GM12878 (cell line): Measurements from ENCODE around the gene SDC1. TPM values are rescaled to one million over a fixed set of nuclear protein-coding genes. Genes with fewer than 3 reads are reported as not detected.

ENCODE experiments used
- ATAC-seq: fragments of 200-7000 bp; cut with Tn5 transposase; 3 replicates; pipeline ENCODE4 v1.9.1; 2020; ENCODE audit warnings: mild to moderate bottlenecking, moderate library complexity
- BruUV-seq: library from RNA; stranded (reverse); fragments of 400-500 nt; replicated peaks from 2 replicates; lab custom pipeline; 2021; lab: Mats Ljungman, UMichigan
- CTCF ChIA-PET: fragments of 300-600 bp; sonication (Branson Sonifier 250); formaldehyde crosslinking; extraction: SDS; loops from one replicate; lab custom pipeline; 2021; ENCODE audit warnings: inconsistent platforms; lab: Yijun Ruan, JAX
- POLR2A ChIA-PET: fragments of 350-600 bp; formaldehyde crosslinking; extraction: SDS; loops from one replicate; lab custom pipeline; 2021; ENCODE audit warnings: inconsistent platforms; lab: Charles Lee
- RAD21 ChIA-PET: fragments of 300-600 bp; sonication (Branson Sonifier 250); formaldehyde crosslinking; loops from one replicate; lab custom pipeline; 2023; ENCODE audit warnings: antibody characterized with exemption; ENCODE audit not compliant: unreplicated experiment; lab: Charles Lee
- SMC1A ChIA-PET: fragments of 300-600 bp; sonication (Branson Sonifier 250); formaldehyde crosslinking; loops from one replicate; lab custom pipeline; 2023; ENCODE audit not compliant: unreplicated experiment, uncharacterized antibody; lab: Charles Lee
- DNase-seq: peaks from one replicate; pipeline ENCODE4 v3.0.0-alpha.2; 2011; ENCODE audit warnings: low read depth, low spot score
- FAIRE-seq: peaks from 3 replicates; lab custom pipeline; 2011; peaks lifted over from hg19 to GRCh38; lab: Jason Lieb, UNC
- H2AFZ ChIP-seq: 2 replicates; pipeline ENCODE4 v1.6.0; 2011; ENCODE audit warnings: low read depth, low read length, control low read depth; ENCODE audit not compliant: control insufficient read depth
- H3K27ac ChIP-seq: 2 replicates; pipeline ENCODE4 v1.5.1; 2011; ENCODE audit warnings: control low read depth; ENCODE audit not compliant: control insufficient read depth, insufficient read depth
- H3K27me3 ChIP-seq, 2 experiments: replicated peaks in 1 of 2; 2 replicates each; pipeline versions ENCODE4 v1.6.0 to v1.6.1; 2011; ENCODE audit warnings: low read length in 1 of 2; ENCODE audit not compliant: control insufficient read depth in 2 of 2, insufficient read depth in 2 of 2
- H3K36me3 ChIP-seq, 2 experiments: 2 replicates each; pipeline ENCODE4 v1.5.1; 2011; ENCODE audit warnings: low read length in 1 of 2; ENCODE audit not compliant: control insufficient read depth in 2 of 2, insufficient read depth in 2 of 2
- H3K4me1 ChIP-seq: 2 replicates; pipeline ENCODE4 v1.6.1; 2011; ENCODE audit warnings: mild to moderate bottlenecking, low read length, moderate library complexity, mixed read lengths; ENCODE audit not compliant: control insufficient read depth, insufficient read depth
- H3K4me2 ChIP-seq: 2 replicates; pipeline ENCODE4 v1.6.0; 2011; ENCODE audit warnings: control low read depth; ENCODE audit not compliant: control insufficient read depth, insufficient read depth
- H3K4me3 ChIP-seq: fragments of 200-600 bp; sonication (generic); 2 replicates; pipeline ENCODE4 v1.5.1; 2016
- H3K79me2 ChIP-seq: 2 replicates; pipeline ENCODE4 v1.6.0; 2011; ENCODE audit warnings: low read length; ENCODE audit not compliant: control insufficient read depth, insufficient read depth
- H3K9ac ChIP-seq: 2 replicates; pipeline ENCODE4 v1.8.0; 2011; ENCODE audit warnings: low read length, control low read depth, mixed read lengths; ENCODE audit not compliant: control insufficient read depth, insufficient read depth
- H3K9me3 ChIP-seq: replicated peaks from 3 replicates; pipeline ENCODE4 v1.5.1; 2011; ENCODE audit warnings: mild to moderate bottlenecking, low read length; ENCODE audit not compliant: control insufficient read depth, insufficient read depth
- H4K20me1 ChIP-seq: 2 replicates; pipeline ENCODE4 v1.6.0; 2011; ENCODE audit not compliant: control insufficient read depth, insufficient read depth
- ATF7 ChIP-seq: fragments of 450-650 bp; IDR thresholded peaks from 2 replicates; pipeline ENCODE4 v1.6.1; 2016; ENCODE audit warnings: low read depth, mild to moderate bottlenecking
- BHLHE40 ChIP-seq, 2 experiments: fragments of 450-650 bp in 1 of 2; IDR thresholded peaks; 2 replicates each; pipeline ENCODE4 v1.6.1; 2011 to 2017; ENCODE audit warnings: low read depth in 2 of 2, borderline replicate concordance in 1 of 2, improper control_type of control experiment in 1 of 2, low read length in 1 of 2, mild to moderate bottlenecking in 1 of 2
- BRCA1 ChIP-seq: IDR thresholded peaks from 2 replicates; pipeline ENCODE4 v1.6.1; 2011; ENCODE audit warnings: low read depth, low read length, improper control_type of control experiment
- CHD1 ChIP-seq: IDR thresholded peaks from 2 replicates; pipeline ENCODE4 v1.6.1; 2012; ENCODE audit warnings: low read depth, low read length, improper control_type of control experiment
- IKZF1 ChIP-seq: fragments of 450-650 bp; conservative IDR thresholded peaks from 2 replicates; pipeline ENCODE4 v1.6.1; 2017; ENCODE audit warnings: antibody characterized with exemption, mild to moderate bottlenecking
- KLF5 ChIP-seq: fragments of 450-650 bp; IDR thresholded peaks from 2 replicates; pipeline ENCODE4 v1.6.1; 2014; ENCODE audit warnings: mild to moderate bottlenecking; ENCODE audit not compliant: partially characterized antibody
- MAX ChIP-seq: IDR thresholded peaks from 2 replicates; pipeline ENCODE4 v1.6.1; 2012; ENCODE audit warnings: low read depth, low read length, improper control_type of control experiment
- MTA2 ChIP-seq: fragments of 450-650 bp; IDR thresholded peaks from 2 replicates; pipeline ENCODE4 v1.6.1; 2016; ENCODE audit warnings: low read depth, mild to moderate bottlenecking, moderate library complexity
- PAX8 ChIP-seq: fragments of 450-650 bp; IDR thresholded peaks from 2 replicates; pipeline ENCODE4 v1.6.1; 2017; ENCODE audit warnings: mild to moderate bottlenecking, moderate library complexity
- POLR2AphosphoS5 ChIP-seq: IDR thresholded peaks from 2 replicates; pipeline ENCODE4 v1.6.1; 2011; ENCODE audit warnings: mild to moderate bottlenecking, low read length, inconsistent platforms
- RELB ChIP-seq: fragments of 450-650 bp; IDR thresholded peaks from 2 replicates; pipeline ENCODE4 v1.6.1; 2017; ENCODE audit warnings: low read depth, mild to moderate bottlenecking, moderate library complexity
- SMAD1 ChIP-seq: fragments of 450-650 bp; IDR thresholded peaks from 2 replicates; pipeline ENCODE4 v1.6.1; 2018; ENCODE audit warnings: mild to moderate bottlenecking, low read depth; ENCODE audit not compliant: partially characterized antibody
- SMAD5 ChIP-seq: IDR thresholded peaks from 2 replicates; pipeline ENCODE4 v1.6.1; 2016; ENCODE audit warnings: antibody characterized with exemption, low read depth
- TCF12 ChIP-seq: IDR thresholded peaks from 2 replicates; pipeline ENCODE4 v1.6.1; 2011; ENCODE audit warnings: low read depth, mild to moderate bottlenecking, low read length
- USF1 ChIP-seq: IDR thresholded peaks from 2 replicates; pipeline ENCODE4 v1.6.1; 2011; ENCODE audit warnings: borderline replicate concordance, low read depth, mild to moderate bottlenecking, moderate library complexity, mixed read lengths, low read length; ENCODE audit not compliant: insufficient read depth; ENCODE audit errors: extremely low read length
- YBX1 ChIP-seq: fragments of 450-650 bp; IDR thresholded peaks from 2 replicates; pipeline ENCODE4 v1.6.1; 2016; ENCODE audit warnings: antibody characterized with exemption
- ZNF24 ChIP-seq: fragments of 450-650 bp; IDR thresholded peaks from 2 replicates; pipeline ENCODE4 v1.6.1; 2017; ENCODE audit warnings: antibody characterized with exemption, mild to moderate bottlenecking
- ZNF384 ChIP-seq: IDR thresholded peaks from 2 replicates; pipeline ENCODE4 v1.6.1; 2012; ENCODE audit warnings: low read depth, mild to moderate bottlenecking, low read length, improper control_type of control experiment, borderline replicate concordance
- WGBS: methylation state at CpG from one replicate; pipeline ENCODE4 v1.1.6; 2016; ENCODE audit warnings: low lambda C conversion rate; ENCODE audit not compliant: insufficient replicate concordance, insufficient coverage; ENCODE audit errors: missing lambda C conversion rate; 5-methylcytosine and 5-hydroxymethylcytosine counted together
- in situ Hi-C: fragments of 300-500 bp; cut with MboI; formaldehyde crosslinking; loops from 9 replicates; pipeline ENCODE4 v1.14.3; 2018; ENCODE audit warnings: mixed read lengths
- intact Hi-C: fragments of 100-400 bp; cut with micrococcal nuclease; formaldehyde crosslinking; loops from one replicate; pipeline ENCODE4 v1.14.2; 2022; ENCODE audit not compliant: unreplicated experiment
- polyA plus RNA-seq, 11 experiments: library from polyadenylated mRNA; depleted of rRNA in 4 of 11; unstranded in 6 of 11; stranded (reverse) in 5 of 11; fragments of >200 nt; fragmentation: Nextera tagmentation in 4 of 11; fragmentation: Illumina TruSeq in 1 of 11; extraction: Ambion mirVana in 4 of 11; extraction: Trizol in 1 of 11; gene quantifications; 1 replicate in 1 of 11; 2 replicates in 10 of 11; pipeline versions ENCODE4 v1.2.1 to v1.2.3, GENCODE V29; 2011 to 2016; ENCODE audit warnings: inconsistent platforms in 2 of 11, missing spikeins in 2 of 11, low read depth in 1 of 11
- total RNA-seq, 4 experiments: library from RNA; depleted of rRNA in 3 of 4; stranded (reverse); fragments of >200 nt in 3 of 4; fragmentation: Illumina TruSeq in 1 of 4; extraction: Trizol in 1 of 4; gene quantifications; 2 replicates each; pipeline versions ENCODE4 v1.2.1 to v1.2.3, GENCODE V29; 2013 to 2021

Gene SDC1
- total and polyA plus RNA-seq, 10 of the 15 experiments (the other 5 are each of a cell fraction or from before 2014, with no cell fraction given): 0.85 to 36.8 (median 23.7) TPM

- no peak for FAIRE-seq
- H3K27me3 ChIP-seq: no peaks in the 10 kb centered on the region
- H3K79me2 ChIP-seq: no peaks in the 10 kb centered on the region
- peaks cover 14% of the 10 kb centered on the region for H3K4me1 ChIP-seq
- H3K9me3 ChIP-seq: no peaks in the 10 kb centered on the region
- BruUV-seq: no TSS peak
- no peaks in the 10 kb centered on the region for H4K20me1 ChIP-seq
- ChIA-PET RAD21 (interaction anchor here (1.4 to 3.5 kb wide), 2 partner anchors 40 to 48 kb away, joined by 3 to 43 read pairs; partner anchors contain the start of gene SDC1), SMC1A (no interaction called here), POLR2A (interaction anchor here (0.5 kb wide), 1 partner anchor 255 kb away, joined by 5 read pairs; no protein-coding TSS in a partner anchor), CTCF (no interaction called here)
- intact Hi-C loops: no loop called here
- in situ Hi-C loops: no loop called here
- no peak for ATAC-seq
- no peaks in the 10 kb centered on the region for H3K36me3 ChIP-seq
- no peak for TF ChIP-seq CHD1
- no peak for TF ChIP-seq BRCA1
- TF ChIP-seq TCF12: no peak
- no peak for TF ChIP-seq KLF5
- TF ChIP-seq RELB: no peak
- no peak for TF ChIP-seq ATF7
- no peak for TF ChIP-seq SMAD5
- TF ChIP-seq MTA2: no peak
- TF ChIP-seq BHLHE40 (IDR thresholded peaks at IDR 0.05; ENCODE audit: borderline replicate concordance in 1 of 2, low read depth in 2 of 2, low read length in 1 of 2): no peak
- no peak for TF ChIP-seq YBX1
- TF ChIP-seq USF1: no peak
- TF ChIP-seq POLR2AphosphoS5: no peak
- TF ChIP-seq MAX: no peak
- TF ChIP-seq ZNF384: no peak
- no peak for TF ChIP-seq IKZF1
- TF ChIP-seq PAX8: no peak
- TF ChIP-seq SMAD1: no peak
- no peak for TF ChIP-seq ZNF24
- H3K4me3 ChIP-seq: no peak overlapping the region
- no peak for DNase-seq
- H3K27ac ChIP-seq: no peak overlapping the region
- no peak overlapping the region for H3K9ac ChIP-seq
- 44% methylated on average over 17 of the region's 17 CpGs for WGBS
- H2AFZ ChIP-seq: no peak overlapping the region
- H3K4me2 ChIP-seq: no peak overlapping the region
Measured at GRCh38 chr2:20184067-20184938, 40.6 kb downstream of the SDC1 start.
